HG03108 (cell line): ENCODE data around the gene RALY.
"Not testable (repeated sequence)": the region's sequence is repeated elsewhere in the genome, so short reads cannot be mapped to it uniquely, and the experiment has no call there.

Source experiments
- ATAC-seq: cut with Tn5 transposase; IDR thresholded peaks from one replicate; pipeline ENCODE4 v1.9.1; 2021; ENCODE audit warnings: moderate library complexity; ENCODE audit not compliant: unreplicated experiment

The RALY gene

DNA sequence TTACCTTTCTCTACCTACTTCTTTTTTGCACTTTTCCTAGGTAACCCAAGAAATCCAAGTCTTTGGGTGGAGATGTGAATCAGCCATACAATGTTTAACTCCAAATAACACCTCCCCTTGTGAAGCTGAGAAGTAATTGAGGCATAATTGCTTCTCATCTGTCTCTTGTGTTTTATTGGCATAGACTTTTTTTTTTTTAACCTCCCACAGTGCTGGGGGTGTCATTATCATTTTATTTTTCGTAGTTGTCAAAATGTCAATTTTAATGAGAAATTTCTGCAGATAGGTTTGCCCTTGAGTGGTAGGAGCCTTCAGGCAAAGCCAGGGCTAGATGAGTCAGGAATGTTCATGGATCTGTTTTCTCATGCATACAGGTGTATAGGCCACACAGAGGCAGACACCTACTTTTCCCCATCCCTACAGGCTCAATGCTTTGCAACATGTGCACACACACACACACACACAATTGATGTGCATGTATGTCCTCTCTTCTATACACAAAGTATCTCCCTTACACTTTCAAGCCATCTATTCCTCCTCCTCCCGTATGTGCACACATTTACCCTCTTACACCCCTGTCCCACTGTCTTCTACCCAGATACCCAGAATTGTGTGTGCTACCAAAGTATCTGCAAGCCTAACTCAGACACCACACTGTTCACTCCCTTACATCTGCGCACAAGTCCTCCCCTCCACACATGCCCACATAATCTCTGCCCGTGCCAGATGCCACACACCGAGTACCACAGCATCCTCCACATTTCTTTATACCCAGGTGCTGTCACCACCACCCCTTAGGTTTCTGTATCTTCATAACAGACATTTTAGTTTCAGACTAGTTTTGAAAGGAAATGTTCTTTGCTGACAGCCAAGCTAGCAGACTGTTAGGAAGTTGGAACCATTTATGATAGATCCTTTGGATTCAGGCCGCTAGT lies 22.0 kb downstream of the RALY start:
- ATAC-seq, result no peak

DNA sequence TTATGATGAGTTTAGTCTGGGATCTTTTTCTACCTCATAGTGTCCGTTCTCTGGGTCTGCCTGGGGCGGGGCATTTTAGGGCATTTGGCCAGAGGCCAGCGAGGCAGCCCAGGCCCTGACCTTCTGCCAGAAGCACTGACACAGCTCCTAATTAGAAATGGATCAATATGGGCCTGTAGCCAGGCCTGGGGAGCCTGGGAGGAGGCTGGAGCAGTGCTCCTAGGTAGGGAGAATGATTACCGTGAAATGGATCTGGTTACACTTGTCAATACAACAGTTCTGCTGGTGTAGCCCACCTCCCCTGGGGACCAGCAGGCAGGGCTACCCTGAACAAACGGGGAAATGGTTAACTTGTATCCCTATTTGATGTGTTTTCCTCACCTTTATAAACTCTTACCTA lies 23.0 kb downstream of the RALY start:
- no peak for ATAC-seq

- no peak for ATAC-seq
Observed at GRCh38 chr20:34017610-34018009, 23.9 kb downstream of the RALY start.

DNA sequence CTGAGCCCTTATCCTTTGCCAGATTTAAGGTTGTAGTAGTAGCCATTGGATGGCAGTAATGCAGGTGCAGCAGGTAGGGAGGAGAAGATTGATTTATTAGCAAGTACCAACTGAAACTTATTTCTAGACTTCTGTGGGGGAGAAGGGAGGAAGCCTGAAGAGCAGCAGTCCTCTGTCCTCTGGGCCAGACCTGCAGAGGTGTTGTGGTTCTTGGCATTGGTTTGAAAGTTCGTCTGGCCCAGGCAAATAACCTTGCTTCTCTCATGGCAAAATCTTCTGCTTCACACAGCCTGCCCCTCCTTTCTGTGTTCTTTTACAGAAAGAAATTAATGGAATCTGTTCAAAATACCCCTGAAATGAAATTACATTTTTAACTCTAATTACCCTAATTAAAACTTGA lies 24.5 kb downstream of the RALY start:
- no peak for ATAC-seq

GRCh38 chr20:34022151-34022838 lies 28.6 kb downstream of the RALY start:
- ATAC-seq, result peak; percentile 64

DNA sequence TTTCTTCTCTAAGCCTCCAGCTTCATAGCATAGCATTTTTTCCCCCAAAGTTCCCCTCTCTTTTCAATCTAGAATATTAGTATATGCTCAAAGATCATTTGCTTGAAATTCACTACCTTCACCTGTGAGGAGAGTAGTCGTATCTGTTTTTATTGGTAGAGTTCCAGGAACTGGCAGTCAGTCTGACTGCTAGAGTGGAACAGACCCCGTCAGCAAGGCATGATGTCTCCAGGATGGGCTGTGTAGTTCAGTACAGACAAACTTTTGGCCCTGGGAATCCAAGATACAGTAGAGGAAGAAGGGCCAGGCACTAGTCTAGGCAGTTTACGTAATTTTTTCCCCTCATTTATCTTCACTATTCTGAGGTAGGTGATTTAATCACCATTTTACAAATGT lies 29.1 kb downstream of the RALY start:
- ATAC-seq, result no peak

DNA sequence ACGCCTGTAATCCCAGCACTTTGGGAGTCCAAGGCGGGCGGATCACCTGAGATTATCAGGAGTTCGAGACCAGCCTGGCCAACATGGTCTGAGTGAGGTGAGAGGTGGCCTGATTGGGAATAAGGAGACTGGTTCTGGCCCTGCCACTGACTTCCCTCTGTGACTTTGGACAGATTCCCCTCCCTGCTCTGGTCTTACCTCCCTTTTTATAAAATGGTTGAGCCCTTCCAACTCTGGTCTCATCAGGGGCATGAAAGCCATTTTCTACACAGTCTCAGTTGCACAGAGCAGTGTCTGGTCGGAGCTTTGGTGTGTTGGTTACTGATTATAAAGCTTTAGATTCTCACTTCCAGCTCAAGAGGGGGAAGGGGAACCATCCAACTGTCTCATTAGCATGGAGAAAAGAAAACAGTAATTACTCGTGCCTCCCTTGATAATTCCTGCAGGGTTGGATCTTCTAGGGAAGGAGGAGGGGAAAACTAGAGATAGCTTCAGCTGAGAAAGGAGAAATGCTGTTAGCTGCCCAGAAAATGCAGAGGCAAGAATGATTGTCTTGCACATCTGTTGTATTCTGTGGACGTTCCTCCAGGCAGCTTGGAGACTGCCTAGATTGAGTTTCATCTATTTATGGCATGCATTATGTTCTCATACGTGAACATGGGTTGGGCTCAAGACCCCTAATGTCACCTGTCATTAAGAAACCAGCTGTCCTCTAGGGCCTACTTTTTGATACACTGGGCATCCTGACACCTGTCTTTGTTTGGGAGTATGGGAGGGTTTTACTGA lies 30.4 kb downstream of the RALY start:
- ATAC-seq, result no peak

- ATAC-seq, result no peak
Observed at GRCh38 chr20:34024723-34025351, 31.1 kb downstream of the RALY start.

DNA sequence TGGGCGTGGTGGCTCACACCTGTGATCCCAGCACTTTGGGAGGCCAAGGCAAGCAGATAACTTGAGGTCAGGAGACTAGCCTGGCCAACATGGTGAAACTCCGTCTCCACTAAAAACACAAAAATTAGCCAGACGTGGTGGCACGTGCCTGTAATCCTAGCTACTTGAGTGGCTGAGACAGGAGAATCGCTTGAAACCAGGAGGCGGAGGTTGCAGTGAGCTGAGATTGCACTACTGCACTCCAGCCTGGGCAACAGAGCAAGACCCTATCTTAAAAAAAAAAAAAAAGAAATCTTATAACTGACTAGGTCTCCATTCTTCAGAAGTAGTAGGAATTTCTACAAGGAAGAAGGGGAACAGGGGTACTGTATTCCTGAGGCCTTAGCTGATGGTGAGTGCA lies 34.3 kb downstream of the RALY start:
- not testable (repeated sequence) for ATAC-seq

- no peak for ATAC-seq
Observed at GRCh38 chr20:34029415-34029814, 35.7 kb downstream of the RALY start.

DNA sequence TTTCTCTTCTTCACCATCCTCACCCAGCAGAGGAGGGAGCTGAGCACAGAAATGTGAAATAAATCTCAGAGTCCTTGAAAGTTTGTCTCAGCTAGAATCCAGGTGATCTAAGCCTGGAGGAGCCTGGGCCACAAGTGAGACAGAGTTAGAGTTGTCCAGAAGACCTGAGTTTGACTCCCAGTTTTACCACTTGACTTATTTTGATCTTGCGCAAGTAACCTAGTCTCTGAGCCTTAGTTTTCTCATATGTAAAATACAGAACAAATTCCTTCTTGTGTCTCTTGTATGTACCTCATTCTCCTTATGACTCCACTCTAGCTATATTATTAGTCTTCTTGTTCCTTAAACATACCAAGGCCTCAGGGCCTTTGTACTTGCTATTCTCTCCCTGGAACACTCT lies 36.7 kb downstream of the RALY start:
- no peak for ATAC-seq

DNA sequence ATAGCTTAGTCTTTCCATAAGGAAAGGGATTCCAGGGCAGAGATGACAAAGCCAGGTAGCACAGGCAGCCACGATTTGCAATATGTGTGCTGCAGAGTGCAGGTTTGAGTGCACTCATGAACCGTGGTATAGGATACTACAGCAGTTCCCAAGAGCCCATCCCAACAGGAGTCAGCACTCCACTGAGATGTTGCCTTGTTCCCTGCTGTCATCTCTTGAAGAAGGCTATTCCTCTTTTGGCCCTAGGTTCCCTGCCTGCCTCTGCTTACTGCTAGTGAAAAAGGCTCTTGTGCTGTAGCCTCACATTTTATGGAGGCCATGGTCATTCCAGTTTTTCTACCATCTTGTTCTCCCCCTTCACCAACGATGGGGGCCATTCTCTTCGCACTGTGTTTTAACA lies 40.2 kb downstream of the RALY start:
- ATAC-seq, result no peak

GRCh38 chr20:34037121-34037520 lies 43.4 kb downstream of the RALY start:
- no peak for ATAC-seq

DNA sequence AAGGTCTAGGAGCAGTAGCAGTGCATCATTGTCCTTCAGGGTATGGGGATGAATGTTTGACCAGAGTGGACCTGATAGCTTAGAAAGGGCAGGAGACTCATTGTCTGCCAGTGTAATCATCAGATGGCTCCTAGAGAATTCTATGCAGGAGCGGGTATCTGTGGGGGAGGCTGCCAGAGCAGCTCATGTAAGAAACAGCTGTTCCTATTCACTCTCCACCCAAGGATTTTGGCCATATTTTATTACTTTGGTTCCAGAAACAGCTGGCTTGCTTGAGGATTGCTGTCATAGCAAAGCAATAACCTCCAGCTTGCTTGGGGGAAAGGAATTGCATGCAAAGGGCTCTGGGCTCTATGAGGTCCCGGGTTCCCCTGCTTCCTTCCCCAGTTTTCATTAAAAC lies 44.1 kb downstream of the RALY start:
- ATAC-seq, result no peak

- ATAC-seq, result no peak
Observed at GRCh38 chr20:34040300-34040995, 46.7 kb downstream of the RALY start.

GRCh38 chr20:34041226-34041625 lies 47.5 kb downstream of the RALY start:
- no peak for ATAC-seq

DNA sequence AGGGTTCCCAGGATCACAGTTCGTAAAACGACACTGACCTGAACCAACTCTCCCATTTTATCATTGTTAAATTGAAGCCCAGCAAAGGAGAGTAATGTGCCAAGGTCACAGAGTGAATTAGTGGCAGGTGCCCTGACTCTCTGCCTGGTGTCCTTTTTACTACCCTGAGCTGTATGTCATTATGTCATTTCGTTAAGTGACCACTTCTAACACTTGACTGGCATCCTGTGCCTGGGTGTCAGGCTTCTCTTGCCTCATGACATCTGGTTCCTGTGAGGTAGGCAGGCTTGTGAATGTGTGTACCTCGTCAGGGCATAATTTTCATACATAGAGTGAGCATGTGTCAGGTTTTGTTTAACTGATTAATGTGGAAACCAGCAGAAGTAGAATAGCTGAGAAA lies 48.6 kb downstream of the RALY start:
- ATAC-seq, result no peak

DNA sequence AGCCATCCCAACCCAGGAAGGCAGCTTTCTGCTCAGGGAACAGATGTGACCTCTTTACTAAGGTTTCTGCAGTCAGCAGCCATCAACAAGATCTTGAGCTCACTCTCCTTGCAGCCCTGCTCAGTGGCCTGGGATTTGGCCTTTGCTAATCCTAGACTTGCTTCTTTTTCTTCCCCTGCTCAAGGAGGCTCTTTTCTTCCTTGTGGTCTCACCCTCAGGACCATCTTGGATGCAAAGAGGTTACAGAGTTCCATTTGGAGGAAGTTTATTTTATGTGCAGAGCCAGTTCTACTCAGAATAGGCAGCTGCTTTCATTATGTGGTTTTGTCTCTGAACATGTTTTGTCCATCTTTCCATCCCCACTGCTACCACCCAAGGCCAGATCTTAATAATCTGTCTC lies 49.3 kb downstream of the RALY start:
- no peak for ATAC-seq

DNA sequence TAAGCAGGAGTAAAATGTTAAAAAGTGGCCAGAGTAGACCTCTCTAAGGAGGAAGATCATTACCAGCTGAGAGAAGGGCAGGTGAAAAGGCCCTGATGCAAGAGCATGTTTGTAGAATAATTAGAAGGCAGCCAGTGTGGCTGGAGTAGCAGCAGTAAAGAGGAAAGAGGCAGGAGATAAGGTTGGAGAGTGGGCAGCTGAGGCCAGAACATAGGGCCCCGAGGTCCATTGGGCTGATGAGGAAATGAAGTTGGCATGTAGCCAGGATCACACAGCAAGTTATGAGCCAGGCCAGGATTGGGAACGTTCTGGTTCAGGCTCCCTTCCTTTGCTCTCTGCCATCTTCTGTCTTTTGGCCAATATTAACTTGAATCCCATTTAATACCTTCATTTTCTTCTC lies 51.6 kb downstream of the RALY start:
- no peak for ATAC-seq

DNA sequence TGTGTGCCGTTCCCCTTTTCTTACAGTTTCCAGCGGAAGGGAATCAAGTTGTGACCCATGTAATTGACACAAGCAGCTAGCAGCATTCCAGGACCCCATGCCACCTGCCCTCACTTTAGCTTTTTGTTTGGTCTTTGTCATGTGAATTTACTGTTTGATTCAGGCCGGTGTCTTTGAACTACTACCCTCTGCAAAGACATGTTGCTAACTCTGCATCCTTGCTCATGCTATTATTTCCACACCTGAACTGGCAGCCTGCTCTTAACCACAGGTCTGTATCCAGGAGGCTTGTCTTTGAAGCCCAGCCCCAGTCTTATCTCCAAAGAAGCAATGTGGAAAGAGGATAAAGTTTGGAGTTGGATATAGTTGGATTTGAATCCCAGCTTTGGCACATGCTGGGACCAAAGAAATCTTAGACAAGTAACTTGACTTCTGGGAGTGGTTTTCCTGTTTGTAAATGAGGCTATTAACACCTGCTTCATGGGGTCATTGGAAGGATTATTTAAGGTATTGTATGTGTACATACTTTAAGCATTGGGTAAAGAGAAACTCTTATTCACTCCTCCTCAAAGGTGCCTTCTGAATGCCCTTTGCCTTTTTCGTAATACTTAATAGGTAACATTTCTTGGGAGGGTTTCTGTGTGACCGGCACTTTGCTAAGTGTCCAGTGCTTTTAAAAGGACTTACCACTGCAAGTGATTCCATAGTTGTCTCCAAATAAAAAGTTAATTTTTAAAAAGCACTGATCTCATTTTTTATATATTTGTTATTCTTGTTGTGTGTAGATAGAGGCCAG lies 52.4 kb downstream of the RALY start:
- ATAC-seq, result no peak
